ENCODE results near the gene PCNA.

The PCNA gene

DNA sequence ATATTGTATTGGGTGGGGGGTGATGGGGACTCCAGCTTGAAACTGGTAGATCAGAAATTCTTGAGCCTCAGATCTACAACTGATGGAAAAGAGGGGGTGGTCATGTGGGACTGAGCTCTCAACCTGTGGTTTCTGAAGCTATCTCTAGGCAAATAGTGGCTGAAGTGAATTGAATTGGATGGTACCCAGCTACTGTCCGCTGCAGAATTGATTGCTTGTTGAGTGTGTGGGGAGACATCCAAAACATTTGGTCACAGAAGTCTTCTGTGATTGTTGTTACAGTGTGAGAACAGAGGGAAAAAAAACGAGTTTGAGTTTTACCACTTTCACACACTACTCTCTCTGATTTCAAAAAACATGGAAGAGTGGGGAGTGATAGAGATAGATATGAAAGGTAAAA is 21.9 kb upstream of the PCNA start:
- POLR2A ChIA-PET = no interaction called here
- peaks cover 0 to 25% (median 8%) of the 10 kb centered on the region in 4 experiments for H3K4me1 ChIP-seq (ENCODE audit: control extremely low read depth in 1 of 4, control insufficient read depth in 4 of 4, insufficient read depth in 4 of 4, low read length in 3 of 4)
- H3K36me3 ChIP-seq (ENCODE audit: control insufficient read depth in 4 of 4, insufficient read depth in 4 of 4, low read length in 3 of 4) = no peaks in the 10 kb centered on the region
- H3K4me3 ChIP-seq (ENCODE audit: control insufficient read depth in 1 of 7, extremely low read depth in 1 of 7, insufficient read depth in 4 of 7, low read depth in 2 of 7, low read length in 6 of 7) = no peak overlapping the region
- DNase-seq = no peak
- H3K9me3 ChIP-seq (ENCODE audit: control extremely low read depth in 1 of 5, control insufficient read depth in 4 of 5, insufficient read depth in 2 of 5, low read depth in 1 of 5, low read length in 4 of 5) = no peaks in the 10 kb centered on the region
- CTCF ChIA-PET = interaction anchor here (1.3 to 1.9 kb wide), 3 partner anchors 13 to 51 kb away, joined by 3 to 9 read pairs (median 6); no protein-coding TSS in a partner anchor
- 100% methylated on average over 1 of the region's 2 CpGs for WGBS (ENCODE audit: insufficient coverage)
- H3K27ac ChIP-seq (ENCODE audit: insufficient read depth in 1 of 2, low read depth in 1 of 2, low read length in 2 of 2, poor library complexity in 1 of 2, severe bottlenecking in 2 of 2) = no peak overlapping the region
- no peaks in the 10 kb centered on the region for H3K27me3 ChIP-seq (replicated peaks in 2 of 5; ENCODE audit: control insufficient read depth in 4 of 5, insufficient read depth in 5 of 5, low read length in 4 of 5)

DNA sequence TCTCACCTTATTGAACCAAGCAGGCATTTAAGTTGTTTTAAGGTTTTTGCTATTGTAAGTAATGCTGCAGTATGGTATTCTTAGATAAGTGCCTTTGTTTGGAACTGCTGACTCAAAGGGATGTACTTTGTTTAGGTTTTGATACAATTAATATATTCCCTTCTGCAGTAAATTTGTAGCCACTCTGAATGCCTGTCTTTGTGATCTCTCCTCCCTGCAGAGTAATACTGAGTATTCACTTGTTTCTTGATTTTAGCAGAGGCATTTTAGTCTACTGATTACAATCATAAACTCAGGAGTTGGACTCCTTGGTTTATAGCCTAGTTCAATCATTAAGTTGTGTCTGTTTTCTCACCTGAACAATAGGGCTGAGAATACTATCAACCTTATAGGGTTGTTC is 20.4 kb upstream of the PCNA start:
- H3K27me3 ChIP-seq (replicated peaks in 2 of 5; ENCODE audit: control insufficient read depth in 4 of 5, insufficient read depth in 5 of 5, low read length in 4 of 5) = no peaks in the 10 kb centered on the region
- CTCF ChIA-PET = interaction anchor here (1.1 to 1.9 kb wide), 4 partner anchors 10 to 52 kb away, joined by 3 to 9 read pairs (median 4); no protein-coding TSS in a partner anchor
- POLR2A ChIA-PET = no interaction called here
- H3K4me1 ChIP-seq (ENCODE audit: control extremely low read depth in 1 of 4, control insufficient read depth in 4 of 4, insufficient read depth in 4 of 4, low read length in 3 of 4) = peaks cover 0 to 13% (median 3%) of the 10 kb centered on the region in 4 experiments
- no peak overlapping the region for H3K27ac ChIP-seq (ENCODE audit: insufficient read depth in 1 of 2, low read depth in 1 of 2, low read length in 2 of 2, poor library complexity in 1 of 2, severe bottlenecking in 2 of 2)
- no peak for DNase-seq
- H3K9me3 ChIP-seq (ENCODE audit: control extremely low read depth in 1 of 5, control insufficient read depth in 4 of 5, insufficient read depth in 2 of 5, low read depth in 1 of 5, low read length in 4 of 5) = no peaks in the 10 kb centered on the region
- no peak overlapping the region for H3K4me3 ChIP-seq (ENCODE audit: control insufficient read depth in 1 of 7, extremely low read depth in 1 of 7, insufficient read depth in 4 of 7, low read depth in 2 of 7, low read length in 6 of 7)
- peaks cover 0 to 2% (median 0%) of the 10 kb centered on the region in 4 experiments for H3K36me3 ChIP-seq (ENCODE audit: control insufficient read depth in 4 of 4, insufficient read depth in 4 of 4, low read length in 3 of 4)

- Histone ChIP-seq H3K4me3 (ENCODE audit: control insufficient read depth in 1 of 7, extremely low read depth in 1 of 7, insufficient read depth in 4 of 7, low read depth in 2 of 7, low read length in 6 of 7) (no peak overlapping the region), H3K36me3 (ENCODE audit: control insufficient read depth in 4 of 4, insufficient read depth in 4 of 4, low read length in 3 of 4) (peaks cover 0 to 4% (median 2%) of the 10 kb centered on the region in 4 experiments), H3K27me3 (replicated peaks in 2 of 5; ENCODE audit: control insufficient read depth in 4 of 5, insufficient read depth in 5 of 5, low read length in 4 of 5) (no peaks in the 10 kb centered on the region), H3K27ac (ENCODE audit: insufficient read depth in 1 of 2, low read depth in 1 of 2, low read length in 2 of 2, poor library complexity in 1 of 2, severe bottlenecking in 2 of 2) (no peak overlapping the region), H3K9me3 (ENCODE audit: control extremely low read depth in 1 of 5, control insufficient read depth in 4 of 5, insufficient read depth in 2 of 5, low read depth in 1 of 5, low read length in 4 of 5) (no peaks in the 10 kb centered on the region), H3K4me1 (ENCODE audit: control extremely low read depth in 1 of 4, control insufficient read depth in 4 of 4, insufficient read depth in 4 of 4, low read length in 3 of 4) (no peaks in the 10 kb centered on the region)
- ChIA-PET CTCF (interaction anchor here (1.1 kb wide), 1 partner anchor 9 kb away, joined by 3 read pairs; no protein-coding TSS in a partner anchor), POLR2A (no interaction called here)
- WGBS (ENCODE audit: insufficient coverage) = 79% methylated on average over 1 of the region's 4 CpGs
- no peak for DNase-seq
Measured at GRCh38 chr20:5136096-5136495, 16.3 kb upstream of the PCNA start.

- peaks cover 0 to 4% (median 2%) of the 10 kb centered on the region in 4 experiments for H3K36me3 ChIP-seq (ENCODE audit: control insufficient read depth in 4 of 4, insufficient read depth in 4 of 4, low read length in 3 of 4)
- no peaks in the 10 kb centered on the region for H3K4me1 ChIP-seq (ENCODE audit: control extremely low read depth in 1 of 4, control insufficient read depth in 4 of 4, insufficient read depth in 4 of 4, low read length in 3 of 4)
- ChIA-PET POLR2A (no interaction called here), CTCF (interaction anchor here (0.9 to 1.1 kb wide), 3 partner anchors 9 to 57 kb away, joined by 3 read pairs; partner anchors contain the start of gene CDS2)
- WGBS (ENCODE audit: insufficient coverage) = 80% methylated on average over 1 of the region's 4 CpGs
- no peak for DNase-seq
- no peaks in the 10 kb centered on the region for H3K9me3 ChIP-seq (ENCODE audit: control extremely low read depth in 1 of 5, control insufficient read depth in 4 of 5, insufficient read depth in 2 of 5, low read depth in 1 of 5, low read length in 4 of 5)
- H3K4me3 ChIP-seq (ENCODE audit: control insufficient read depth in 1 of 7, extremely low read depth in 1 of 7, insufficient read depth in 4 of 7, low read depth in 2 of 7, low read length in 6 of 7) = no peak overlapping the region
- no peak overlapping the region for H3K27ac ChIP-seq (ENCODE audit: insufficient read depth in 1 of 2, low read depth in 1 of 2, low read length in 2 of 2, poor library complexity in 1 of 2, severe bottlenecking in 2 of 2)
- no peaks in the 10 kb centered on the region for H3K27me3 ChIP-seq (replicated peaks in 2 of 5; ENCODE audit: control insufficient read depth in 4 of 5, insufficient read depth in 5 of 5, low read length in 4 of 5)
Measured at GRCh38 chr20:5135363-5136012, 15.7 kb upstream of the PCNA start.

DNA sequence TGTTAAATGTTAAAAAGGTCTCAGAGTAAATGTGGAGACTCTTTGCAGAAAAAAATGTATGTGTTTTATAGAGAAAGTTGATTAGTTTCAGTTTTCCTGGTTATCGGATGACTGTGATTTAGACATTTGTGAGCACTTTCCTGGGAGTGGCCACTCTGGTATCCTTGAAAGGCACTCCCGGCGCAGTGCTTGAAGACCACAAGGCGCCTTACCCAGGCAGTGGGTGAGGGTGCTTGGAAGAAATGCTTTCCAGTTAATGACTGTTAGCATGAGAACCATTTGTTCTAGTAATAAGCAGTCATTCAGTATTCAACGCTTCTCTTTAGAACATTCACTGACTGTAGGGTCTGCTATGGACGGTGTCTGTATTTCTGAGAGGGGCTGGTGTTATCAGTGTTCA is 14.2 kb upstream of the PCNA start:
- 91% methylated on average over 4 of the region's 6 CpGs for WGBS (ENCODE audit: insufficient coverage)
- CTCF ChIA-PET = interaction anchor here (1.8 kb wide), 1 partner anchor 58 kb away, joined by 7 read pairs; no protein-coding TSS in a partner anchor
- Histone ChIP-seq H3K36me3 (ENCODE audit: control insufficient read depth in 4 of 4, insufficient read depth in 4 of 4, low read length in 3 of 4) (peaks cover 0 to 4% (median 3%) of the 10 kb centered on the region in 4 experiments), H3K9me3 (ENCODE audit: control extremely low read depth in 1 of 5, control insufficient read depth in 4 of 5, insufficient read depth in 2 of 5, low read depth in 1 of 5, low read length in 4 of 5) (no peaks in the 10 kb centered on the region), H3K27me3 (replicated peaks in 2 of 5; ENCODE audit: control insufficient read depth in 4 of 5, insufficient read depth in 5 of 5, low read length in 4 of 5) (no peaks in the 10 kb centered on the region), H3K4me3 (ENCODE audit: control insufficient read depth in 1 of 7, extremely low read depth in 1 of 7, insufficient read depth in 4 of 7, low read depth in 2 of 7, low read length in 6 of 7) (no peak overlapping the region), H3K4me1 (ENCODE audit: control extremely low read depth in 1 of 4, control insufficient read depth in 4 of 4, insufficient read depth in 4 of 4, low read length in 3 of 4) (no peaks in the 10 kb centered on the region), H3K27ac (ENCODE audit: insufficient read depth in 1 of 2, low read depth in 1 of 2, low read length in 2 of 2, poor library complexity in 1 of 2, severe bottlenecking in 2 of 2) (no peak overlapping the region)
- POLR2A ChIA-PET = no interaction called here
- no peak for DNase-seq

DNA sequence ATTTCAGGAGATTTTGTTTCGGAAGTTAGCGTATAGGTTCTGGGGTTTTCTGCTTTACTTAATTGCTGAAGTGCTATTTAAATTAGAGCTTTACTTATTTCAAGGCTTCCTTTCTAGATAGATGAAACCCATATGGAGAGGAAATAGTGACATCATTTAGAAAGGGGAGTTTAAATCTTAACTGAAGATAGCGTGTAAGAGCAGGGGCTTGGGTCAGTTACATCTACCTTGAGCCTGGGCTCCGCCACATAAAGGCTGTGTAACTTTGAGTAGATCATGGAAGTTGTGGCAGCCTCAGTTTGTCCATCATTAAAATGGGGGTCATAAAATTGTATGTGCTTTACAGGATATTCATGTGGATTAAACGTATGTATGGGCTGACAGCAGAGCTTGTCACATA is 11.7 kb upstream of the PCNA start:
- Histone ChIP-seq H3K27me3 (replicated peaks in 2 of 5; ENCODE audit: control insufficient read depth in 4 of 5, insufficient read depth in 5 of 5, low read length in 4 of 5) (no peaks in the 10 kb centered on the region), H3K9me3 (ENCODE audit: control extremely low read depth in 1 of 5, control insufficient read depth in 4 of 5, insufficient read depth in 2 of 5, low read depth in 1 of 5, low read length in 4 of 5) (no peaks in the 10 kb centered on the region), H3K4me3 (ENCODE audit: control insufficient read depth in 1 of 7, extremely low read depth in 1 of 7, insufficient read depth in 4 of 7, low read depth in 2 of 7, low read length in 6 of 7) (no peak overlapping the region), H3K4me1 (ENCODE audit: control extremely low read depth in 1 of 4, control insufficient read depth in 4 of 4, insufficient read depth in 4 of 4, low read length in 3 of 4) (peaks cover 8 to 18% (median 13%) of the 10 kb centered on the region in 4 experiments), H3K27ac (ENCODE audit: insufficient read depth in 1 of 2, low read depth in 1 of 2, low read length in 2 of 2, poor library complexity in 1 of 2, severe bottlenecking in 2 of 2) (no peak overlapping the region), H3K36me3 (ENCODE audit: control insufficient read depth in 4 of 4, insufficient read depth in 4 of 4, low read length in 3 of 4) (peaks cover 0 to 7% (median 5%) of the 10 kb centered on the region in 4 experiments)
- WGBS (ENCODE audit: insufficient coverage) = 100% methylated on average over 1 of the region's 5 CpGs
- ChIA-PET CTCF (interaction anchor here (0.7 to 1.9 kb wide), 2 partner anchors 60 to 389 kb away, joined by 5 to 10 read pairs; no protein-coding TSS in a partner anchor), POLR2A (no interaction called here)
- no peak for DNase-seq

DNA sequence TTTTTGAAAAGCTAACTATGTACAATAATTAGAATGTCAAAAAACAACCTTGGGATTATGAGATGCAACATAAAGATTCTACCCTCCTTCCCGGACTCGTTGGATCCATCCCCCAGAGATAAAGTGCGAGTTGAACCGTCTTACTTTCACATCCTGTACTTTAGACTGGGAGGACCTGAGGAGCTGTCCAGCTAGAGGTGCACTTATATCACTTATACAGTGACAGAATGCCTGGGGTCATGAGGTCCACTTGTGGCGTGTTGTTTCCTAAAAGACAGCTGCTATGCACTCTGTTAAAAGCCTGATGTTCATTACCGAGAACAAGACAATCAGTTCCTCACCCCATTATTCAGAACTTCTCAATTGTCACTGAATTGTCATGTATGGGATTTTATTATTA is 9.1 kb upstream of the PCNA start:
- Histone ChIP-seq H3K9me3 (ENCODE audit: control extremely low read depth in 1 of 5, control insufficient read depth in 4 of 5, insufficient read depth in 2 of 5, low read depth in 1 of 5, low read length in 4 of 5) (no peaks in the 10 kb centered on the region), H3K4me1 (ENCODE audit: control extremely low read depth in 1 of 4, control insufficient read depth in 4 of 4, insufficient read depth in 4 of 4, low read length in 3 of 4) (peaks cover 8 to 22% (median 17%) of the 10 kb centered on the region in 4 experiments), H3K36me3 (ENCODE audit: control insufficient read depth in 4 of 4, insufficient read depth in 4 of 4, low read length in 3 of 4) (peaks cover 0 to 6% (median 4%) of the 10 kb centered on the region in 4 experiments), H3K27me3 (replicated peaks in 2 of 5; ENCODE audit: control insufficient read depth in 4 of 5, insufficient read depth in 5 of 5, low read length in 4 of 5) (no peaks in the 10 kb centered on the region), H3K27ac (ENCODE audit: insufficient read depth in 1 of 2, low read depth in 1 of 2, low read length in 2 of 2, poor library complexity in 1 of 2, severe bottlenecking in 2 of 2) (no peak overlapping the region), H3K4me3 (ENCODE audit: control insufficient read depth in 1 of 7, extremely low read depth in 1 of 7, insufficient read depth in 4 of 7, low read depth in 2 of 7, low read length in 6 of 7) (no peak overlapping the region)
- DNase-seq = no peak
- POLR2A ChIA-PET = no interaction called here
- CTCF ChIA-PET = interaction anchor here (1.3 to 5.7 kb wide), 4 partner anchors 9 to 63 kb away, joined by 3 to 95 read pairs (median 5); partner anchors contain the start of gene PCNA
- WGBS (ENCODE audit: insufficient coverage) = 91% methylated on average over 5 of the region's 6 CpGs

Measured in common myeloid progenitor, CD34-positive (primary cell).